GM21360 (cell line): ENCODE data around the gene SEH1L.
A peak's percentile ranks its signal among the peaks of the same experiment; 100 is the strongest.
"Not testable (repeated sequence)": the region's sequence is repeated elsewhere in the genome, so short reads cannot be mapped to it uniquely, and the experiment has no call there.

Source experiments
- ATAC-seq: cut with Tn5 transposase; IDR thresholded peaks from one replicate; pipeline ENCODE4 v1.9.1; 2021; ENCODE audit warnings: mild to moderate bottlenecking, moderate library complexity; ENCODE audit not compliant: unreplicated experiment

SEH1L gene

GRCh38 chr18:12939162-12939561 is 8.6 kb upstream of the SEH1L start:
- ATAC-seq: no peak

- no peak for ATAC-seq
Observed at GRCh38 chr18:12943215-12943614, 4.6 kb upstream of the SEH1L start.

GRCh38 chr18:12944709-12945108 is 3.1 kb upstream of the SEH1L start:
- ATAC-seq: no peak

GRCh38 chr18:12946549-12947284 is 1.1 kb upstream of the SEH1L start:
- ATAC-seq: no peak

- ATAC-seq: peak; percentile 61
Observed at GRCh38 chr18:12948050-12948804, 416 bp downstream of the SEH1L start.

- no peak for ATAC-seq
Observed at GRCh38 chr18:12958478-12958877, 10.7 kb downstream of the SEH1L start.

- ATAC-seq: no peak
Observed at GRCh38 chr18:12960395-12960794, 12.6 kb downstream of the SEH1L start.

GRCh38 chr18:12960853-12961397 is 13.1 kb downstream of the SEH1L start:
- no peak for ATAC-seq

GRCh38 chr18:12963069-12963468 is 15.3 kb downstream of the SEH1L start:
- ATAC-seq: no peak

GRCh38 chr18:12968115-12968514 is 20.3 kb downstream of the SEH1L start:
- no peak for ATAC-seq

GRCh38 chr18:12968619-12969018 is 20.8 kb downstream of the SEH1L start:
- no peak for ATAC-seq

GRCh38 chr18:12973562-12974213 is 25.9 kb downstream of the SEH1L start:
- ATAC-seq: no peak

GRCh38 chr18:12975488-12975887 is 27.7 kb downstream of the SEH1L start:
- no peak for ATAC-seq

- no peak for ATAC-seq
Observed at GRCh38 chr18:12976305-12976704, 28.5 kb downstream of the SEH1L start.

- not testable (repeated sequence) for ATAC-seq
Observed at GRCh38 chr18:12980065-12980464, 32.3 kb downstream of the SEH1L start.

GRCh38 chr18:12989397-12990122 is 41.7 kb downstream of the SEH1L start:
- ATAC-seq: no peak

- ATAC-seq: no peak
Observed at GRCh38 chr18:12990123-12990475, 42.3 kb downstream of the SEH1L start.

GRCh38 chr18:12990641-12990966 is 42.8 kb downstream of the SEH1L start:
- no peak for ATAC-seq

- peak; percentile 82 for ATAC-seq
Observed at GRCh38 chr18:12990967-12991820, 43.4 kb downstream of the SEH1L start, which contains the start of gene CEP192. Gene CEP192, plus strand, starts transcription at chr18:12991362. Its CDS starts 8,063 bp downstream, at chr18:12999425.

GRCh38 chr18:12991821-12992179 is 44.0 kb downstream of the SEH1L start:
- ATAC-seq: no peak
